GM23248 (cell line): Measurements from ENCODE around the gene ARHGAP8.

Experiments
- EZH2 ChIP-seq: fragments of 200-600 bp; sonication (generic); IDR thresholded peaks from 2 replicates; pipeline ENCODE4 v1.6.1; 2018; ENCODE audit warnings: antibody characterized with exemption, mild to moderate bottlenecking; ENCODE audit not compliant: insufficient read depth, poor library complexity, severe bottlenecking
- EZH2phosphoT487 ChIP-seq: fragments of 200-600 bp; sonication (generic); IDR thresholded peaks from 2 replicates; pipeline ENCODE4 v1.6.1; 2018; ENCODE audit warnings: antibody characterized with exemption, moderate library complexity, mild to moderate bottlenecking, low read depth; ENCODE audit not compliant: insufficient read depth

- TF ChIP-seq EZH2phosphoT487 (no peak), EZH2 (no peak)
Measured at GRCh38 chr22:44909241-44909640, 156.9 kb downstream of the ARHGAP8 start.
